HG02884 (cell line): ENCODE measurements around the gene DEFB132.
A peak's percentile ranks its signal among the peaks of the same experiment; 100 is the strongest.
"Not testable (repeated sequence)": the region's sequence is repeated elsewhere in the genome, so short reads cannot be mapped to it uniquely, and the experiment has no call there.

Source experiments
- ATAC-seq: cut with Tn5 transposase; IDR thresholded peaks from one replicate; pipeline ENCODE4 v1.9.1; 2021; ENCODE audit warnings: mild to moderate bottlenecking, moderate library complexity; ENCODE audit not compliant: unreplicated experiment

The DEFB132 gene

GRCh38 chr20:257419-257818 is at the start of gene DEFB132:
Gene DEFB132 (plus strand): TSS chr20:257724. CDS start chr20:257779, 55 bp downstream.
- no peak for ATAC-seq

DNA sequence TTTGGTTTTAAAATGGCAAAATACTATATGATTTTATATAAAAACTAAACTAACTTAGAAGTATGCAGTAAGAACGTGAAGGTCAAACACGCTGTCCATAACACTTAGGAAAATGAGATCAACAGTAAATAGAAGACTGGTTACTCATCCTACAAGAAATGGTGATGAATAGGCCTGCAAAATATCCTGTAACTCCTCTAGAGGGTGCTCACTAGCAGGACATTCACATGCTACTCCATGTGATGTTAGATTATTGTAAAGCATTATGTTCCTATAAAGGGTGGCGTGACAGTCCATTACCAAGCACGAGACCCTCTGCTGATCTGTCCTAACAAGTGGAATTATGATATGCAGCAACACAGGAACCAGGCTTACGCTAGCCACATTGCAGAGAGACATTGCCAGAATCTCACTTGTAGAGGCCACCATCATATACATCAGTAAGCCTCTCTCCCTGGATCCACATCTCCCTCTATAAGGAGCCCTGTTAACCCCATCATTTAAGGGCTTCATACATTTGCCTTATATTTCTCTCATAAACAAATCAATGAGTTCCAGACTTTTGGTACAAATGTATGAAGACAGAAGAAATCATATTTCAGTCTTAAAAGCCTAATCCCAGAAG is 48.5 kb upstream of the DEFB132 start:
- ATAC-seq = no peak

DNA sequence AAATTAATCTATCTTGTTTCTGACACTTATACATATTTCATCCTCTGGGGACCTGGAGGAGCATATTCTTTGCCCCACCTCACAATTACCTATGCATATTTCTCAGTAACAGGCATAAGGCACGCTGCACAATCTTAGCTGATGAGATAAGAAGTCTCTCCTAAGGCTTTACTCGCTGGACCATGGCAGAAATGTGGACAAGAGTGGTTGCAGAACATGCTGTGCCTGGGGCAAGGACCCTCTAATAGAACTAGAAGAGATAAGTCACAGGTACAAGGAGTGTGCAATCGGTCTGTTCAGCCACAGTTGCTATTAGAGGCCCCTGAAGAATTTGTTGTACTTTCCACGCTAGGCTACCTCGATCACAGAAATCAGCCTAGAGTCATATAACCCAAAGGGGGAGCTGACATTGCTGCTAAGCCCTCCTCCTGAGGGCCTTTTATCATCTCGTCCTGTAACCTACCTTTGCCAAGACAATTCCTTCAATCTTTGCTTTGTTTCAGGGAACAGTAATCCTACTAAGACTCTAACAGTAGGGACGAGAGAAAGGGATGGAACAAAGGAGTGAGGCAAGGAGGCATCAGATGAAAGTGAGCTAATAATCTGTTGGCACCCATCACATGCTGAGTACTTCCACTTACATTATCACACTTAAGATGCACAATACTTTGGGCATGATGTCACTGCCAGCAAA is 46.6 kb upstream of the DEFB132 start:
- no peak for ATAC-seq

- ATAC-seq = no peak
These were observed 43.1 kb upstream of the DEFB132 start for GRCh38 chr20:214383-214782.

DNA sequence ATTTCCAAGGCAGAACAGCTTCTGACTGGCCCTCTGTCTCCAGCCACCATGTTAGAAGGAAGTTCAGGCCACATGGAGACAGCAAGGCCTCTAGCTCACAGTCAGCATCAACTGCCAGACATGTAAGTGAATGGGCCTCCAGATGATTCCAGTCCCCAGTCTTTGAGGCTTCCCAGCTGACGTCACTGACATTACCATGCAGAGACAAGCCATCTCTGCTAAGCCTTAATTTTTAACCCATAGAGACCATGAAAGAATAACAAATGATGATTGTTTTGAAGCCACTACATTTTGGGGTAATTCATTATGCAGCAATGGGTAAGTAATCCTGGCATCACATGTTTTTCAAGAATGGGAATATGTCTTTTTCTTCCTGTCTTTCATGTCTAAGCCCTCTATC is 41.7 kb upstream of the DEFB132 start:
- ATAC-seq = no peak

- ATAC-seq = no peak
These were observed 40.3 kb upstream of the DEFB132 start for GRCh38 chr20:217266-217665.

- no peak for ATAC-seq
These were observed 38.0 kb upstream of the DEFB132 start for GRCh38 chr20:219290-220115.

DNA sequence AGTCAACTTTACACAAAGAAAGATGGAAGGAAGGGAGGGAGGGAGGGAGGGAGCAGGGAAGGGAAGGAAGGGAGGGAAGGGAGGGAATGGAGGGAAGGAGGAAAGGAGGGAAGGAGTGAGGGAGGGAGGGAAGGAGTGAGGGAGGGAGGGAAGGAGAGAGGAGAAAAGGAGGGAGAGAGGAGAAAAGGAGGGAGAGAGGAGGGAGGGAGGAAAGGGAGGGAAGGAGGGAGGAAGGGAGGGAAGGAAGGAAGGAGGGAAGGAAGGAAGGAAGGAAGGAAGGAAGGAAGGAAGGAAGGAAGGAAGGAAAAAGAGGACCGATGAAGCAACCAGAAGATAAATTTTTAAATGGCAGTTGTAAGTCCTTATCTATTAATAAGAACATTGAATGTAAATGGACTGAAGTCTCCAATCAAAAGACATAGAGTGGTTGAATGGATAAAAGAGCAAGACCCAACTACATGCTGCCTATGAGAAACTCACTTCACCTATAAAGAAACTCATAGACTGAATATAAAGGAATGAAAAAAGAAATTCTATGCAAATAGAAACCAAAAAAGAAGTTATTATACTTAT is 36.2 kb upstream of the DEFB132 start:
- no peak for ATAC-seq

DNA sequence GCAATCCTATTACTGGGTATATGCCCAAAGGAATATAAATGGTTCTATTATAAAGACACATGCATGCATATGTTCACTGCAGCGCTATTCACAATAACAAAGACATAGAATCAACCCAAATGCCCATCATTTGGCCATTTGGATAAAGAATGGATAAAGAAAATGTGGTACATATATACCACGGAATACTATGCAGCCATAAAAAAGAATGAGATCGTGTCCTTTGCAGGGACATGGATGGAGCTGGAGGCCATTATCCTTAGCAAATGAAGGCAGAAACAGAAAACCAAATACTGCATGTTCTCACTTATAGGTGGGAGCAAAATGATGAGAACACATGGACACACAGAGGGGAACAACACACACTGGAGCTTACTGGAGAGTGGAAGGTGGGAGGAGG is 31.6 kb upstream of the DEFB132 start:
- ATAC-seq = not testable (repeated sequence)

GRCh38 chr20:226958-227357 is 30.6 kb upstream of the DEFB132 start, which contains the start of gene DEFB129:
Gene DEFB129 (plus strand): TSS chr20:227258. CDS start chr20:227289, 31 bp downstream.
- ATAC-seq = no peak

DNA sequence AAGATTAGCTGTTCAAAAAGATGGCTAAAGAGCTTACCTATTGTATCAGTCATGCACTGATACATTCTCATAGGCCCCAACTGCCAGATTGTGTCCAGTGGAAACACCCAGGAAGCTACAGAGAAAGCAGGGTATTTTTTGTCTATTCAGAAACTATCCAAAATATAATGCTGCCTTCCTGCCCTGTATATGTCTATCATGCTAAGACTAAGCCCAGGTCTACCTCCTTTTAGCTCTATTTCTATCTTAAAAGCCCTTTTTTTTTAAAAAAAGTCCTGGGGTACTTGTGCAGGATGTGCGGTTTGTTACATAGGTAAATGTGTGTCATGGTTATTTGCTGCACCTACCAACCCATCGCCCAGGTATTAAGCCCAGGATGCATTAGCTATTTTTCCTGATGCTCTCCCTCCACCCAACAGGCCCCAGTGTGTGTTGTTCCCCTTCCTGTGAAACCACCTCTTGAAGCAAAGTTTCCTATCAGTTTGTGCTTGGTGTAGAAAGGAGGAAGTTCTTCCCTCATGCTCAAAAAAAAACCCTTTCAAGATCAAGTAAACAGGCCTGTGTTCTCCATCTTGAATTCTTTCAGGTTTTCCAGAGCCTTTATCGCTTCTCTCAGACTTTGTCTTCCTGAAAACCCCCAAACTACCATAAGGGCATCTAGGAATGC is 30.0 kb upstream of the DEFB132 start:
- no peak for ATAC-seq

DNA sequence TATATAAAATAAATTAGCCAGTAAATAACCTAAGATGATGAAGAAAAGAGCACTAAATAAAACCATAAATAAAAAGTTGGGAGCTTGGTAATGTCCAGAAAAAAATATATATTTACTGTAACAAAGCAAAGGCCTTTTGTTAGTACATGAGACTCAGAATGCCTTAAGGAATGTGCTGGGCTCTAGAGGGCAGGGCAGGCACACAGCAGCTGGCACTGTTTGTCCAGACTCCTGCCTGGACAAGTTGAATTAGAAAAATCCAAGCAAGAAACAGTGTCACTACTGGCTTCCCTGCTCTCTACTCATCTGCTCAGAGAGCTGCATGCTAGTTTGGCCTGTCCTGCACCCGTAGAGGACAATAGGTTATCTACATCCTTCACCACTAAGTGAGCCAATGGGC is 21.6 kb upstream of the DEFB132 start:
- ATAC-seq = no peak

DNA sequence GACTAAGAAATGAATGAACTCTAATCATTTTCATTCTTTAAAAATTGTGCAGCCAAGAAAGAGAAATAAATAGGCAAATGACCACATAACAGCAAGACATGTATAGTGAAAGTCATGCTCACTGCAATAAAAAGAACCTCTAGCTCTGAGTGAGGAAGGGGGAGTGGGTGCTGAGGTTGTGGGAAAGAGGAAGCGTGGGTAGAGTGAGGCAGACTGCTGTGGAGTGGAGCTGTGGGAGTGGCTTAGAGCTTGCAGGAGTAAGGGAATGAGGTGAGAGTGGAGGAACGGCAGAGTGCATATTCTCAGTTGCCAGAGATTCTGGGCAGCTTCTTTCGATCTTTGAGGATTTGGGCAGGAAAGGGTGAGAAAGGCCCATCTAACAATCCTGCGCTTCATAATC is 20.0 kb upstream of the DEFB132 start:
- ATAC-seq = peak; percentile 72

- peak; percentile 74 for ATAC-seq
These were observed 19.6 kb upstream of the DEFB132 start for GRCh38 chr20:237929-238328.

- ATAC-seq = no peak
These were observed 14.6 kb upstream of the DEFB132 start for GRCh38 chr20:242905-243304.

DNA sequence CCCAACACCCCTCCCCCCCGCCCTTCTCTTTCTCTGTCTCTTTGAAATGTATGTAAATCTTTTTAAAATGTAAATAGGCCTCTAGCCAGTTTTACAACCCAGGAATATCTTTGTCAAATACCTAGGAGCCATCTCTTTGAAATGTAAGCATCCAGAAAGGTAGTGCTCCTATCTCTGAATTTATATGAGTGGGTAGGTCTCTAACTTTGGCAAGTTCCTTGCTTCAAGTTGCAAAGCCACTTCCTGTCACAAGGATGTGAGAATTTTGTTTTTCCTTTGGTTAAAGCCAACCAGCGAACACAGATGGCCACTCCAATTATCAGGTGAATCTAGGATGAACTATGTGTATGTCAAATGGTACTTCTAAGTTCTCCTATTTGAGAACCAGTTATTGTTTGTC is 6.2 kb upstream of the DEFB132 start:
- ATAC-seq = no peak

DNA sequence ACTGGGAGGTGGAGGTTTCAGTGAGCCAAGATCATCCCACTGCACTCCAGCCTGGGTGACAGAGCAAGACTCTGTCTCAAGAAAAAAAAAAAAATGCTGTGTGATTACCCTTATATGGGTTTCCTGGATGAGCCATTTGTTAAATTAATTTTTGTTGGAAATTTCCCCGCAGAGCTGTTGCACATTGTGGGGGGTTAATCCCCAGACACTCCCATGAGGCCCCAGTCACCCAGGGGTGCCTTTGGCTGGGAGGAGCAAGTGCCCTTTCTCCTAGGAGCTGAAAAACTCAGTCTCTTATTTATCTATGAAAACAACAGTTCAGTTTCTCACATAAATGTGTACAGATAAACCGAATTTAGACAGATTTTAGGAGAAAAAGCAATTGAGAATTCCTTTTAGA is 4.7 kb upstream of the DEFB132 start:
- ATAC-seq = no peak

DNA sequence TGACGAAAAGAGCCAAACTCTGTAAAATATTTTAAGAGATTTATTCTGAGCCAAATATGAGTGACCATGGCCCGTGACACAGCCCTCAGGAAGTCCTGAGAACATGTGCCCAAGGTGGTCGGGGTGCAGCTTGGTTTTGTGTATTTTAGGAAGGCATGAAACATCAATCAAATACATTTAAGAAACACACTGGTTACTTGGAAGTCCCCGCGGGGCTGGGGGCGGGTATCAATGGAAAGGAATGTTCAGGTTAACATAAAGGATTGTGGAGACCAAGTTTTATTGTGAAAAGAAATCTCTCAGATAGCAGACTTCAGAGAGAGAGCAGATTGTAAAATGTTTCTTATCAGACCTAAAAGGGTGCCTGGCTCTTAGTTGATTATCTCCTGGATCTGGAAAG is 4.1 kb upstream of the DEFB132 start:
- not testable (repeated sequence) for ATAC-seq

GRCh38 chr20:258269-258858 is 840 bp downstream of the DEFB132 start:
- no peak for ATAC-seq

GRCh38 chr20:258963-259362 is 1.4 kb downstream of the DEFB132 start:
- no peak for ATAC-seq

DNA sequence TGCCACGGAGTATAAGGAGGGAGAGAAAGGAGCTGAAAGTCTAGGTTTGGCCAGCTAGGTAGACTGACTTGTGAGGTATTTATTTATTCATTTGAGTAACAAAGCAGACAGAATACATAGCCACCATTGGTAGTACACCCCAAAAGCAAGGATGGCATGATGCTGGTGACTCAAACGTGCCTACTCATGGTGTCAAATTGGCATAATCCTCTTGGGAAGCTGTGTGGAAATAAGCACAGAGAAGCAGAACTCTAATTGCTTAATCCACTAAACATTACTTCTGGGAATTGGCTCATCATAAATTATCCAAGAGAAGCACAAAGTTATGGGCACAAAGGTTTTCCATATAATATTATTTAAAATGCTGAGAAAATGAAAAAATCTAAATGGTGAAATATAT is 2.5 kb downstream of the DEFB132 start:
- no peak for ATAC-seq
